Measurements from ENCODE around the gene IL1A.
A peak's percentile ranks its signal among the peaks of the same experiment; 100 is the strongest.

IL1A gene

GRCh38 chr2:112791019-112791418 is 6.7 kb upstream of the IL1A start:
- no peak for DNase-seq

GRCh38 chr2:112790305-112790704 is 6.0 kb upstream of the IL1A start:
- no peak for DNase-seq

- no peak for DNase-seq
Measured at GRCh38 chr2:112789186-112789585, 4.9 kb upstream of the IL1A start.

DNA sequence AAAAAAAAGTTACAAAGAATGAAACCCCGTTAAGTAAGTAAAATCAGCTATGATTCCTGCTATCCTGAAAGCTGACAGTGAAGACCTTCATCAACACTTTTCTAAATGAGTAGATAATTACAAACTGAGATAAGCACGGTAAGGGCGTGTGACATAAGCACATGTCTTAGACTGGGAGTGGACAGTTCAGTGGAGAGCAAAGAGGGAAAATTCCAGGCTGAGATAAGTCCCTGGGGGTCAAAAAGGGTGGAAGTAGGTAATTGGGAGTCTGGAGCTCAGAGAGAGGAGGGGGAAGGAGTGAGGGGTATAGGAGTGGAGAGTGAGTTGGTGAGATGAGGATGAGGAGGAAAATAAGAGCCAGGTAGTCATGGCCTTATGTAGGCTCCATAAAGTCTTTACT is 4.4 kb upstream of the IL1A start:
- no peak for DNase-seq

- DNase-seq, result no peak
Measured at GRCh38 chr2:112787729-112788393, 3.6 kb upstream of the IL1A start.

DNA sequence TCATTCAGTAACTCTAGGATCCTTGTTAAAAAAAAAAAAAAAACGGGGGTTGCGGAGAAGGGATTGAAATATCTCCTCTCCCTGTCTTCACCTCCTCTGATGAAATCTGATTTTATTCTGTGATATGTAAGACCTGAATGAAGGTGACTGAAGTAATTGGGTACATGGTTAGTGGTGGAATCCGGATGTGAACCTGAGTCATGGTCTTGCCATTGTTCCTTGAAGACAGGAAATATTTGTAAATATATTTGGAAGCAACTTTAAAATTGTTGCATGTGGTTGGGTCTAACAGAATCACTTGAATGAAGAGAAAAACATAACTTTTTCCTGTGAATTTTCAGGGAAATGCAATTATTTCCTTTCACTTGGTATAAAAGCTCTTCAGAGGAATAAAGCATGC is 3.0 kb upstream of the IL1A start:
- DNase-seq, result no peak

GRCh38 chr2:112783187-112783714 is 1.0 kb downstream of the IL1A start:
- no peak for DNase-seq

GRCh38 chr2:112782234-112782799 is 2.0 kb downstream of the IL1A start:
- DNase-seq, result no peak

DNA sequence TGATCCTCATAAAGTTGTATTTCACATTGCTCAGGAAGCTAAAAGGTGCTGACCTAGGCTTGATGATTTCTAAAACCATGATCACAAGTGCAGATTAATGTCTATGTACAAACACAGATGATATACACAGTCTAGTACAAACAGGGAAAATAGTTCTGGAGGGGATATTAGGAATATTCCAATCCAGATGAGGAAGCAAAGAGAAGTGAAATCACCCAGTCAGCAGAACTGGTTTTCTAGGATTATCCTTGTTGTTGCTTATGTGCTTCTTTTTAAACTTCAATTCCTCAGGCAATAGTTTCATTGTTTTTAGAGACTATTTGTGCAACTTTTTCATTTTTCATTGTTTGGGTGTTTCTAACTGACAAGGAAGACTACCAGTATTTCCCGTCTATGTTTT is 4.7 kb downstream of the IL1A start:
- DNase-seq, result no peak

DNA sequence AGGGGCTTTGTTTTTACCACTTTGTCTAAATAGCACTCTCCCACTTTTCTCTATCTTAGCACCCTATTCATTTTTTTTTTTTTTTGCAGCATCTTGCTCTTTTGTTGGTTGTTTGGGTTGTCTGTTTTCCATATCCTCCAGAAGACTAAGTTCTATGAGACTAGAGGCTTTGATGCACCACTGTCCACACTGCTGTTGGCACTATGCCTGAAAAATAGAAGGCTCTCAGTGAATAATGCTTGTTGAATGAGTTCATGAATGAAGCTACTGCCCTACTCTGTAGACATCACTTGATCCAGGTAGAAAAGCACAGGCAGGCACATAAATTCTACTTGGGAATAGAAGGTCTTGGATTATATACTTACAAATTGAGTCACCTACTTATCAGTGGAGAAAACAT is 7.3 kb downstream of the IL1A start:
- DNase-seq, result no peak

- no peak for DNase-seq
Measured at GRCh38 chr2:112776113-112776512, 8.2 kb downstream of the IL1A start.

DNA sequence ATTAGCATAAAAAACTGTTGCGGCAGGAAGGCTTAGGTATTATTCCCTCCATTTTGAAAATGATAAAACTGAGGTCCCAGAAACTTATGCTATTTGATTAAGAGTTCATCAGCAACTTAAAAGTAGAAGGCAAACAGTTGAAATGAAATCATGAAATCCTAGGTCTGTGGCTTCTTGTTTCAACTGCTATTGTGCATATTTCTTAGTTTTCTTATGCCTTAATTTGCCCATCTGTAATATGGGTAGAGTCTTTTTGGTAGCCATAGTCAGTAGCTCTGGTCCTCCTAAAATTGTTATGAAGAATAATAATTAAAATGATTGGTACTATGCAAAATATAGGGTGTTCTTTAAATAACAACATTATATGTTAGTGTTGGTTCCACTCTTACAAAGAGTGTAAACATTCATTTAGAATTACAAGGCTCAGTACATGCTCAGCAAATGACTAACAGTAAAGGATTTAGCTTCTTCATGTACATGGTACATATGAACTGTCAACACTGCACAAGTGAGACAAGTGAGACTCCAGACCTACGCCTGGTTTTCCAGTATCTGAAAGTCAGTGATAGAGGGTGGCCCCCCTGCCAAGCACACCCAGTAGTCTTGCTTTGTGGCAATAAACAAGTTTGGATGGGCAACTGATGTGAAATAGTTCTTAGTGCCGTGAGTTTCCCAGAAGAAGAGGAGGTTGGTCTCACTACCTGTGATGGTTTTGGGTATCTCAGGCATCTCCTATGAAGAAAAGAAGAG is 9.6 kb downstream of the IL1A start:
- no peak for DNase-seq

GRCh38 chr2:112773556-112773955 is 10.7 kb downstream of the IL1A start:
- no peak for DNase-seq

- no peak for DNase-seq
Measured at GRCh38 chr2:112772911-112773475, 11.3 kb downstream of the IL1A start.

- DNase-seq, result no peak
Measured at GRCh38 chr2:112772322-112772721, 12.0 kb downstream of the IL1A start.

GRCh38 chr2:112768432-112768831 is 15.9 kb downstream of the IL1A start:
- DNase-seq, result no peak

DNA sequence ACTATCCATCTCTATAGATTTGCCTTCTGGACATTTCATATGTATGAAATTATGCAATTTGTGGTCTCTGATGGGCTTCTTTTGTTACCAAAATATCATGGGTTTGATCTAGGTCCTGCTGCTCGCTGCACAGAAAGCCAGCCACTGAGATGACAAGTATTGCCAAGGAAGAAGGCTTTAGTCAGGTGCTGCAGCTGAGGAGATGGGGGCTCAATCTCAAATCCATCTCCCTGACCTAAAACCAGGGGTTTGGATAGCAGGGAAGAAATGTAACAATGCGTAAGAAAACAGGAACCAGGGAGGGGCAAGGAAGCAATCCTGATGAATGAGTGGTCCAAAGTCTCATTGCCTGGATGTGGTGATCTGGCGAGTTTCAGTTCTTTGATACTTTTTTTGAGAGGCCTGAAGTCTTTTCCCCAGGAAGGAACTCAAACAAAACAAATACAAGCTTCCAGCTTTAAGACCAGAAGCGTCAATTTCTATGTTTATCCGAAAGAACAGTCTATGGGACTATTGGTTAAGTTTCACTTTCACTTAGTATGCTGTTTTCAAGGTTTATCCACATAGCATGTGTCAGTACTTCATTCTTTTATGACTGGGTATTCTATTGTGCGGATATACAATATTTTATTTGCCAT is 16.5 kb downstream of the IL1A start:
- DNase-seq, result no peak

DNA sequence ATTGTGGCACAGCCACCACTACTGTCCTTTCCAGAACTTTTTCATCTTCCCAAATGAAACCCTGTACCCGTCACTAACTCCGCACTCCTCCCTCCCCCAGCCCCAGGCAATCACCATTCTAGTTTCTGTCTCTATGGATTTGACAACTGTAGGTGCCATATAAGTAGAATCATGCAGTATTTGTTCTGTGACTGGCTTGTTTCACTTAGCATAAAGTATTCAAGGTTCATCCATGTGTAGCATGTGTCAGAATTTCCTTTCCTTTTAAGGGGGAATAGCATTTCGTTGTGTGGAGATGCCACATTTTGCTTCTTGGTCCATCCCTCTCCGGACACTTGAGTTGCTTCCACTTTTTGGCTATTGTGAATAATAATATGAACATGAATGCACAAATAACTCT is 19.0 kb downstream of the IL1A start:
- no peak for DNase-seq

DNA sequence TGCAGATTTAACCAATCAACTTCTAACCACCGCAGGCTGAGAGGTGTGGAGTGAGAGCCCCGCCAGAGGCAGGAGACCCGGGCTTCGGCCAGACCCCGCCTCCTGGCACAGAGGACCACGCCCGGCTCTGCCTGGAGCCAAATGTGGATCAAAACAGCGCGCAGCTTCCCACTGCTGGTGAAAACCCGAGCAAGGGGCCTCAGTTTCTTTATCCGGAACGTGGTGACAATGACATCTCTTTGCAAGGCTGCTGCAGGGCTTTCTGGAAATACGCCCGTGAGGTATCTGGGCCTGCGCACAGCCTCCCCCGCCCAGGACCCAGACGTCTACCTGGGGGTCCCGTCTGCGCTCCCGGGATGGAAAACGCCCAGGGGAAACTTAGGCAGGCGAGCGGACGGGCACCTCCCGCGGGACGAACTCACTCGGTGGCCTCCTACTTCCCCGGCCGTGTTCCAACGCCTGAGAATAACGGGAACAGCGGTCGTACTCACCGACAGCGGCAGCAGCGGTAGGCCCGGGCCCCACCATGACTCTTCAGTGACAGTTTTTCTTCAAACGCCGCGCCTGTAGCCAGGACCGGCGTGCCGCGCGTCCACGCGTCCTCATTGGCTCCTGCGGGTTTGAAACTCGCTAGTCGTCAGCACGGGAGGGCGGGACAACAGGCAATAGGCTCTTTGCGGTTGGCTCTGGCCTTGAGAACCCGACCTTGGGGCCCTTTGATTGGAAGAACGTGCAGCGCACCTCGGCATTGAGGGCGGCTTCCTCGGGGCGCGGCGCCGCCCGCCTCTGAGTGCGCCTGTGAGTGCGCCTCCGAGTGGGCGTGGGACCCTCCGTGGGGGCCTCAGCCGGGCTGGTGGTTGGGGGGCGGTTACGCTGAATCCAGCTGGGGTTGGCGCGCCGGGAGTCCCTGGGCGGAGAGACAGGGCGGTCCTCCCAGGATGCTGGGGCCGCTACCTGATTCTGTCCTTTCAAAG is 19.9 kb downstream of the IL1A start, which contains the start of gene CKAP2L:
TSS of gene CKAP2L (minus strand) at position 539 of the 974 bp plus-strand sequence. CDS start at position 528, 11 bp downstream.
- peak; percentile 97 for DNase-seq

GRCh38 chr2:112762276-112762675 is 22.0 kb downstream of the IL1A start:
- no peak for DNase-seq

GRCh38 chr2:112760149-112760548 is 24.1 kb downstream of the IL1A start:
- no peak for DNase-seq

GRCh38 chr2:112758711-112759110 is 25.6 kb downstream of the IL1A start:
- DNase-seq, result no peak
